Retina (tissue), 1 donor: ENCODE results near the gene CFP.

ENCODE experiments used
- DNase-seq: peaks from one replicate; pipeline ENCODE4 v3.0.0-alpha.2; 2016

Gene CFP

DNA sequence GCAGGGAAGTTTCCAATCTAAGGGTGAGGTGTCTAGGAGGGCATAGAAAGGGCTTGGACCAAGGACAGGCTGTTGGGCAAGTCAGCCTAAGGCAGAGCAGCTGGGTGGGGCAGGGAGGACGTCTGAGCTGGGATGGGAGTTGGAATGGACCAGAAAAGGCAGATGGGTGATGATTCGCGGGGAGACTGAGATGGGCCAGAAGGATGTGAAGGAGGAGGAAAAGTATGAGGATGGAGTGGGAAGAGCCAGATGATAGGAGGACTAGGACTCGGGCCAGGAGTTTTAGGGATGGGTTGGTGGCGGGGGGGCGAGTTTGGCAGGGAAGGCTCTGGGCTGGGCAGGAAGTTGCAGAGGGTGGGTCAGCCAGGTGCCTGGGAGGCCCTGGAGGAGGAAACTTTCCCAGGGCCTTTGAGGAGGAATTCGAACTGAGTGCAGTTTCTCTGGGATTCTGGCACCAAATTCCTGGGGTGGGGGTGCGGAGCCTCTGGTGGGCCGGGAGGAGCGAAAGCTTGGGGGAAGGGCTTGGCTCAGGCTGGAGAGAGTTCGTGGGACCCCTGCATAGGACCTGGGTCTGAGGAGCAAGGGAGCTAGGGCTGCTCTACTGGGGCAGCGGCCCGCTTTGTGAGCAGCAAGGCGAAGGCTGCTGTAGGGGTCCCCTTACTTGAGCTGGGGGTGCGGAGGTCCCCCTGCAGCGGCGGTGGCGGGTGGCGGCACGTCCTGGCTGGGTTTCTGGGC lies 56.2 kb downstream of the CFP start:
- DNase-seq = peak; percentile 61
